HepG2 (cell line): ENCODE measurements around the gene FOSB. TPM values are rescaled to one million over a fixed set of nuclear protein-coding genes. Genes with fewer than 3 reads are reported as not detected.

Experiments
- ATAC-seq: fragments of 200-7000 bp; cut with Tn5 transposase; 3 replicates; pipeline ENCODE4 v1.9.1; 2020; ENCODE audit warnings: mild to moderate bottlenecking, moderate library complexity
- BruUV-seq: library from RNA; stranded (reverse); fragments of 400-500 nt; replicated peaks from 2 replicates; lab custom pipeline; 2021; lab: Mats Ljungman, UMichigan
- CTCF ChIA-PET: fragments of 300-600 bp; formaldehyde crosslinking; extraction: SDS; loops from one replicate; lab custom pipeline; 2021; ENCODE audit warnings: low total read pairs, inconsistent platforms, low intra/inter-chr PET ratio; lab: Yijun Ruan, JAX
- POLR2A ChIA-PET: fragments of 350-600 bp; sonication (Branson Sonifier 250); formaldehyde crosslinking; loops from one replicate; lab custom pipeline; 2020; ENCODE audit warnings: antibody characterized with exemption, inconsistent platforms; lab: Yijun Ruan, JAX
- DNase-seq: peaks from one replicate; pipeline ENCODE4 v3.0.0-alpha.2; 2015; ENCODE audit warnings: low spot score
- FAIRE-seq: peaks from 3 replicates; lab custom pipeline; 2011; peaks lifted over from hg19 to GRCh38; lab: Jason Lieb, UNC
- H2AFZ ChIP-seq: one replicate; pipeline ENCODE4 v1.6.1; 2011; ENCODE audit warnings: low read length, inconsistent platforms
- H3K27ac ChIP-seq: fragments of 300-600 bp; 3 replicates; pipeline ENCODE4 v1.8.0; 2011; ENCODE audit warnings: mixed run types, mild to moderate bottlenecking, mixed read lengths, low read length, inconsistent platforms; ENCODE audit not compliant: insufficient read depth; ENCODE audit errors: extremely low read length
- H3K27me3 ChIP-seq, 2 experiments: fragments of 200-600 bp in 1 of 2; 2 replicates in 1 of 2; 3 replicates in 1 of 2; pipeline versions ENCODE4 v1.6.0 to v1.8.0; 2011; ENCODE audit warnings: low read length in 2 of 2, mild to moderate bottlenecking in 2 of 2, moderate library complexity in 2 of 2, inconsistent platforms in 1 of 2; ENCODE audit not compliant: insufficient read depth in 2 of 2, control insufficient read depth in 1 of 2
- H3K36me3 ChIP-seq, 2 experiments: fragments of 200-600 bp in 1 of 2; replicated peaks in 1 of 2; 2 replicates in 1 of 2; 3 replicates in 1 of 2; pipeline versions ENCODE4 v1.5.1 to v1.8.0; 2011; ENCODE audit warnings: low read length in 2 of 2, inconsistent platforms in 1 of 2; ENCODE audit not compliant: insufficient read depth in 2 of 2, control insufficient read depth in 1 of 2
- H3K4me1 ChIP-seq: 2 replicates; pipeline ENCODE4 v1.5.1; 2012; ENCODE audit warnings: low read length, inconsistent platforms; ENCODE audit not compliant: insufficient read depth
- H3K4me2 ChIP-seq: 2 replicates; pipeline ENCODE4 v1.6.0; 2011; ENCODE audit warnings: low read depth, low read length, inconsistent platforms
- H3K4me3 ChIP-seq, 3 experiments: fragments of 200-600 bp in 1 of 3; sonication (generic), shearing (Covaris generic) in 1 of 3; replicated peaks in 1 of 3; 2 replicates each; pipeline ENCODE4 v1.5.1; 2011 to 2016; ENCODE audit warnings: low read length in 3 of 3, inconsistent platforms in 2 of 3, low read depth in 2 of 3, mild to moderate bottlenecking in 2 of 3, control low read depth in 1 of 3, mixed read lengths in 1 of 3; ENCODE audit not compliant: insufficient read depth in 1 of 3
- H3K79me2 ChIP-seq: one replicate; pipeline ENCODE4 v1.6.1; 2011; ENCODE audit warnings: low read length, inconsistent platforms; ENCODE audit not compliant: insufficient read depth
- H3K9ac ChIP-seq: 2 replicates; pipeline ENCODE4 v1.6.0; 2011; ENCODE audit warnings: mild to moderate bottlenecking, low read depth, low read length, inconsistent platforms; ENCODE audit not compliant: insufficient read depth
- H3K9me3 ChIP-seq: 2 replicates; pipeline ENCODE4 v1.5.1; 2012; ENCODE audit warnings: mild to moderate bottlenecking, low read length
- H4K20me1 ChIP-seq: 2 replicates; pipeline ENCODE4 v1.6.0; 2011; ENCODE audit warnings: inconsistent platforms, mild to moderate bottlenecking, low read length, moderate library complexity; ENCODE audit not compliant: insufficient read depth
- AGO2 ChIP-seq: fragments of 200-400 bp; formaldehyde crosslinking; optimal IDR thresholded peaks from 2 replicates; pipeline ENCODE3; 2017; ENCODE audit warnings: mild to moderate bottlenecking, low read depth, low read length, moderate library complexity
- ATF5 ChIP-seq: sonication (generic); formaldehyde crosslinking; IDR thresholded peaks from 2 replicates; pipeline ENCODE4 v1.4.0; 2020; ENCODE audit warnings: mild to moderate bottlenecking, low read depth, missing genetic modification reagents
- CREBL2 ChIP-seq: sonication (generic); formaldehyde crosslinking; IDR thresholded peaks from 2 replicates; pipeline ENCODE4 v1.8.1; 2023; ENCODE audit warnings: missing genetic modification reagents, mild to moderate bottlenecking, borderline replicate concordance
- FOXP4 ChIP-seq: sonication (generic); formaldehyde crosslinking; IDR thresholded peaks from 2 replicates; pipeline ENCODE4 v1.4.0; 2020; ENCODE audit warnings: missing genetic modification reagents
- HMG20B ChIP-seq: conservative IDR thresholded peaks from 2 replicates; pipeline ENCODE4 v1.6.1; 2016; ENCODE audit warnings: missing genetic modification reagents, missing compliant biosample characterization
- KMT2A ChIP-seq: sonication (generic); formaldehyde crosslinking; IDR thresholded peaks from 2 replicates; pipeline ENCODE4 v1.4.0; 2020; ENCODE audit warnings: missing genetic modification reagents
- MTERF4 ChIP-seq: sonication (generic); formaldehyde crosslinking; IDR thresholded peaks from 2 replicates; pipeline ENCODE4 v1.8.0; 2023; ENCODE audit warnings: mild to moderate bottlenecking, missing genetic modification reagents
- NFKBIZ ChIP-seq: IDR thresholded peaks from 2 replicates; pipeline ENCODE4 v1.6.1; 2018; ENCODE audit warnings: missing genetic modification reagents, missing compliant biosample characterization
- RARA ChIP-seq: IDR thresholded peaks from 2 replicates; pipeline ENCODE4 v1.6.1; 2016; ENCODE audit warnings: missing genetic modification reagents, missing compliant biosample characterization
- REPIN1 ChIP-seq: sonication (generic); formaldehyde crosslinking; IDR thresholded peaks from 2 replicates; pipeline ENCODE4 v1.8.0; 2022; ENCODE audit warnings: missing genetic modification reagents, low read depth, mild to moderate bottlenecking, borderline replicate concordance
- RNF219 ChIP-seq: sonication (generic); formaldehyde crosslinking; IDR thresholded peaks from 2 replicates; pipeline ENCODE4 v1.5.0; 2020; ENCODE audit warnings: mild to moderate bottlenecking, missing genetic modification reagents
- SAP130 ChIP-seq: IDR thresholded peaks from 2 replicates; pipeline ENCODE4 v1.6.1; 2016; ENCODE audit warnings: low read depth
- SIN3A ChIP-seq: IDR thresholded peaks from 2 replicates; pipeline ENCODE4 v1.6.1; 2011; ENCODE audit warnings: low read depth, mild to moderate bottlenecking, control low read depth, low read length, borderline replicate concordance
- SRSF4 ChIP-seq: fragments of 200-400 bp; formaldehyde crosslinking; IDR thresholded peaks from one replicate; pipeline ENCODE4 v1.6.1; 2018; ENCODE audit warnings: mild to moderate bottlenecking, low read depth, low read length, moderate library complexity; ENCODE audit not compliant: poor library complexity, severe bottlenecking
- ZNF547 ChIP-seq: sonication (generic); formaldehyde crosslinking; IDR thresholded peaks from 2 replicates; pipeline ENCODE4 v1.5.1; 2020; ENCODE audit warnings: mild to moderate bottlenecking, missing genetic modification reagents
- ZNF615 ChIP-seq: sonication (generic); formaldehyde crosslinking; IDR thresholded peaks from 2 replicates; pipeline ENCODE4 v1.5.0; 2020; ENCODE audit warnings: mild to moderate bottlenecking, missing genetic modification reagents, borderline replicate concordance
- WGBS: methylation state at CpG from one replicate; pipeline ENCODE4 v1.1.6; 2017; ENCODE audit warnings: low lambda C conversion rate; 5-methylcytosine and 5-hydroxymethylcytosine counted together
- in situ Hi-C: cut with HindIII; loops from 2 replicates; pipeline ENCODE4 v1.10.0; 2017; ENCODE audit warnings: low pct_unique_long_range_greater_than_20kb; ENCODE audit not compliant: extremely low pct_ligation_motif_present
- intact Hi-C: fragments of 100-400 bp; cut with micrococcal nuclease; formaldehyde crosslinking; loops from one replicate; pipeline ENCODE4 v1.10.0; 2022; ENCODE audit not compliant: unreplicated experiment
- polyA plus RNA-seq, 8 experiments: library from polyadenylated mRNA; depleted of rRNA in 3 of 8; stranded (reverse) in 7 of 8; unstranded in 1 of 8; fragments of >200 nt; fragmentation: Illumina TruSeq in 4 of 8; extraction: Trizol in 4 of 8; gene quantifications; 2 replicates each; pipeline versions ENCODE4 v1.2.1 to v1.2.3, GENCODE V29; 2011 to 2016; ENCODE audit warnings: low read depth in 4 of 8, missing spikeins in 1 of 8, mixed read lengths in 1 of 8; ENCODE audit not compliant: insufficient read depth in 1 of 8
- total RNA-seq, 5 experiments: library from RNA; depleted of rRNA; stranded (reverse); fragments of >200 nt; fragmentation: Illumina TruSeq; extraction: Trizol; gene quantifications; 2 replicates each; pipeline ENCODE4 v1.2.3, GENCODE V29; 2016; ENCODE audit warnings: low read depth in 1 of 5

Gene FOSB
- total and polyA plus RNA-seq, 2 of the 13 experiments (the other 11 are each of a cell fraction or from before 2014, with no cell fraction given), result 2.8 to 6.0 TPM

- peak; percentile 68 for DNase-seq
- peak overlapping the region; percentile 53 for H3K27ac ChIP-seq
- CTCF ChIA-PET, result interaction anchor here (0.8 to 1.8 kb wide), 4 partner anchors 8 to 65 kb away, joined by 4 to 6 read pairs (median 4); partner anchors contain the start of gene VASP
- TF ChIP-seq SRSF4 (no peak), HMG20B (CRISPR knock-in tag) (no peak), ATF5 (CRISPR knock-in tag) (0 out of 2 replicates have a peak, but pooled peaks have one; percentile 51), ZNF615 (CRISPR knock-in tag) (0 out of 2 replicates have a peak, but pooled peaks have one; percentile 47), FOXP4 (CRISPR knock-in tag) (peak; percentile 57), RNF219 (no peak), NFKBIZ (CRISPR knock-in tag) (no peak), REPIN1 (CRISPR knock-in tag) (no peak), AGO2 (no peak), MTERF4 (CRISPR knock-in tag) (no peak), SAP130 (CRISPR knock-in tag) (peak; percentile 60), SIN3A (no peak), RARA (CRISPR knock-in tag) (no peak), KMT2A (CRISPR knock-in tag) (no peak), CREBL2 (CRISPR knock-in tag) (no peak), ZNF547 (CRISPR knock-in tag) (peak; percentile 42)
These were observed 25.1 kb downstream of the FOSB start for GRCh38 chr19:45492627-45493470.

More at GRCh38 chr19:45492627-45493470, 25.1 kb downstream of the FOSB start:
- Histone ChIP-seq H3K4me2 (peak overlapping the region; percentile 93), H3K79me2 (no peaks in the 10 kb centered on the region), H3K36me3 (no peaks in the 10 kb centered on the region), H4K20me1 (no peaks in the 10 kb centered on the region), H3K27me3 (no peaks in the 10 kb centered on the region; a peak in 1 of 5 replicates), H3K4me3 (peak overlapping the region; percentile 68 to 91 (median 78)), H3K4me1 (peaks cover 29% of the 10 kb centered on the region), H3K9me3 (no peaks in the 10 kb centered on the region), H3K9ac (peak overlapping the region; percentile 51; the same call in 1 of the 2 replicates), H2AFZ (peak overlapping the region; percentile 83)
- FAIRE-seq (peak; percentile 79), ATAC-seq (peak; percentile 58)
- WGBS, result 4% methylated on average over 28 of the region's 32 CpGs
- BruUV-seq, result TSS peak; percentile 72
- intact Hi-C loops (loop anchor here (1.0 to 2.0 kb wide), 2 partner anchors 8 to 22 kb away; no protein-coding TSS in a partner anchor), in situ Hi-C loops (no loop called here)
- POLR2A ChIA-PET, result interaction anchor here (0.6 to 1.0 kb wide), 4 partner anchors 14 to 199 kb away, joined by 3 to 4 read pairs (median 3); no protein-coding TSS in a partner anchor
